Dedifferentiated amniotic fluid mesenchymal stem cell (primary cell): ENCODE results near the gene PKP4.
"Not testable (repeated sequence)": the region's sequence is repeated elsewhere in the genome, so short reads cannot be mapped to it uniquely, and the experiment has no call there.

Experiments
- DNase-seq: peaks from one replicate; pipeline ENCODE4 v3.0.0-alpha.2; 2016; ENCODE audit errors: extremely low spot score

Gene PKP4

GRCh38 chr2:158464426-158465281 is 7.9 kb downstream of the PKP4 start:
- DNase-seq: no peak

GRCh38 chr2:158467248-158467647 is 10.5 kb downstream of the PKP4 start:
- DNase-seq: no peak

GRCh38 chr2:158472829-158473228 is 16.1 kb downstream of the PKP4 start:
- not testable (repeated sequence) for DNase-seq

- not testable (repeated sequence) for DNase-seq
These were observed 16.5 kb downstream of the PKP4 start for GRCh38 chr2:158473300-158473699.

DNA sequence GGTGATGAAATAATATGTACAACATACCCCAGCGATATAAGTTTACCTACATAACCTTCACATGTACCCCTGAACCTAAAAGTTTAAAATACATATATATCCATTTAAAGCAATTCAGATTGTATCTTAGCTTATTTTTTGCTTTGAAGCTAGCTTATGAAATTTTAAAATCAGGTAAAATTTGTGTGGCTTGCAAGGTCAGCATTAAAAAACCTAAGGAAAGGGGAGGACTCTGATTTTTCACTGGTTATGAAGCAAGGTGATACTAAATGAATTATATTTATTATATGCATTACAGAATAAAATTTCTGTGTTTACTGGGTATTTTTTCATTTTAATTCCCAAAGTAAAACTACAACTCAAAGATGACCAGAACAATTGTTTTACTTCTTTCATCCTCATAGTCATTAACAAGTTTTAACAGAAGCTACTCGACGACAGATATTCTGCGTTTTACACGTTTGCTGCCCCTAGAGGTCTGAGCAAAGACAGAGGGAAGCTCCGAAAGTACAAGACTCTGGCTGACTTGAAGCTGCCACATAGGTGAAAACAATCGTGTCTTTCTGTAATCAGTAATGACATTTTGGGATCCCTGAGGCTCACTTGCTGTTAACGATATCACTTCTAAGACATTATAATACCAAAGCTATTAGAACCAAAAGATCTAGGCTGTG is 17.1 kb downstream of the PKP4 start:
- no peak for DNase-seq

- DNase-seq: not testable (repeated sequence)
These were observed 17.8 kb downstream of the PKP4 start for GRCh38 chr2:158474526-158475011.

- no peak for DNase-seq
These were observed 20.4 kb downstream of the PKP4 start for GRCh38 chr2:158477202-158477601.

GRCh38 chr2:158478237-158478636 is 21.5 kb downstream of the PKP4 start:
- no peak for DNase-seq

DNA sequence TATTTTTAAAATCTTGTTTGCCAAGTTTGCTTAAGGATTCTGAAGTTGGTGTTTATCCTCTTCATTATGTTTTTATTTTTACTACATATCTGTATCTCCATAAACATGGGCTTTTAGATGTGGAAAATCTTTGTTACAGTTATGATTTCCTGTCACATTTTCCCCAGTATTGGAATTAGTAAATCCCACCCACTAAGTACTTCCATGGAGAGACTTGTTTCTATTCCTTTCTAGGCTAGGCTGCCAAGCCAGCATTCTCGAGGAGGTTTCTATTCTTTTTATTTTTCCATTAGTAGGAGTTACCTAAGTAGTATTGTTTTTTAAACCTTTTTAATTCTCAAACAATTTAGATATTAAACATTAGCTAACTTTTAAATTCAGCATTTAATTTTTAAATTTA is 22.1 kb downstream of the PKP4 start:
- DNase-seq: no peak

DNA sequence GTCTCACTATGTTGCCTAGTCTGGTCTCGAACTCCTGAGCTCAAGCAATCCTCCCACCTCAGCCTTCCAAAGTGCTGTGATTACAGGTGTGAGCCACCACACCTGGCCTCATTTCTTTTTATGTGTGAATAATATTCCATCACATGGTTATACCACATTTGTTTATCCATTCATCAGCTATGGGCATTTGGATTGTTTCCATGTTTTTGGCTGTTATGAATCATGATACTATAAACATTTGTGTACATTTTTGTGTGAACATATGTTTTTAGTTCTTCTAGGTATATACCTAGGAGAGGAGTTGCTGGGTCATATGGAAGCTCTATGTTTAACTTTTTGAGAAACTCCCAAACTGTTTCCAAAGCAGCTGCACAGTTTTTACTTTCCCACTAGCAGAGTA is 24.4 kb downstream of the PKP4 start:
- DNase-seq: no peak

DNA sequence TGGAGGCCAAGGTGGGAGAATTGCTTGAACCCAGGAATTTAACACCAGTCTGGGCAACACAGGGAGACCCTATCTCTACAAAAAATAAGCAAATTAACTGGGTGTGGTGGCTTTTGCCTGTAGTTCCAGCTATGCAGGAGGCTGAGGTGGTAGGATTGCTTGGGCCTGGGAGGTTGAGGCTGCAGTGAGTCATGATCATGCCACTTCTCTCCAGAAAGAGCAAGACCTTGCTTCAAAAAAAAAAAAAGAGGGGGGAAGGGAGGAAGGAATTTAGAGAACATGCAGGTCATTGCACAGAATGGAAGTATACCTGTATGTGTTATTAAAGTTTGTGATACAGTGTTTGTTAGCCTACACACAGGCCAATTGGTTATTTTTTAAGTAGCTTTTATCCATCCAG is 25.8 kb downstream of the PKP4 start:
- DNase-seq: no peak

DNA sequence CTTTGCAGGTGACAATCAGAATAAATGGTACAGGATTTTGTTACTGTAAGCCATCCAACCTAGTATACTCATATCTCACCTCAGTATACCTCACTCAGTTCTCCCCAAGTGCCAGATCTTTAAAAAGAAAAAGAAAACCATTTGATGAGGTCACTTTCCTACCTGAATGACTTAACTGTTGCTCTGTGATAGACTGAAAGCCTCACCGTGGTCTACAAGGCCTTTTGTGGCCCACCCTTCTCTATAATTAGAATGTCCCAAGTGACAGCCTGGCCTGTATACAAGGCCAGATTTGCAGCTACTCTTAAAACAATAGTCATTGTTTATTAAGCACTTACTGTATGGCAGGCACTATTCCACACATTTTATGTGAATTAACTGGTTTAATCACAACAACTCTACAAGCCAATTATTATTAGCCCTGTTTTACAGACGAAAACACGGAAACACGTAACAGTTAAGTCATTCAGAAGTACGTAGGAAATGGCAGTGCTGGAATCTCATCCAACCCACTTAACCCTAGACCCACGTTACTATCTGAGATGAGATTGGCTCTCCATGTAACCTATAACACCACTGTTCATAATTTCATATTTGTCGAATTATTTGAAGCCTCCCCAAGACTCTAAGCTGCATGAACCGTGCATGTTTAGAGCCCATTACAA is 28.3 kb downstream of the PKP4 start:
- no peak for DNase-seq

DNA sequence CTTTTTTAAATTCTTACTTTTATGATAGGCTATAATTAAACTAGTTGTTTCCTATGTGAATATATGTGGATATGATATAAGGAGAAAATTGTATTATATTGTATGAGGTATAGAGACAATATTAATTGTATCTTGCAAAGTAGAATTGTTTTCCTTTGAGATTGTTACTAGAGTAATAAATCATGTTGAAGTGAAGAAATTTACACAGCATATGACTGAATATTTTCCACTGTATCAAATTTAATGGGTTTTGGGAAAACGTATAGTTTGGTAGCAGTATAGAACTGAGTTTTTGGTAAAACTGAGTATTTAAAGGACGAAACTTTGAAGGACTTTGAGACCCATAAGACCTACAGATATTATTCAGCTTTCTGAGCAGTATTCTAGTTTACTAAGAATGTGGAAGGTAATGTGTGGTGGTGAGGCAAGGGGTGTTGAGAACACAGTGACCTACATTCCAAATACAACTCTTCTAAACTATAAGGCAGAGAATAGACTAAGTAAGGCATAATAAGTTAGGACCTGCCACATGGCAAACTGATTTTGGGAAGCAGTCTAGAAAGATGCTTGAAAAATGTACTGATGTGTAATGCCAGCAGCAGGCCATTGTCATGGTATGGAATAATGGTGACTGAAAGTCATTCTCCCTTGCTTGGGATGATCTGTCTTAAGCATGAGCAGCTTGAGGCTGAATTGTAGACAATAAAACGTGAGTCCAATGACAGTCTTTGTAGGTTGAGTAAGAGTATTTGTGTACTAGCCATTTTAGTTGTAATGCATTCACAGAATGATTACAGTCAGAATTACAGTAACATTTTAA is 29.6 kb downstream of the PKP4 start:
- DNase-seq: no peak

DNA sequence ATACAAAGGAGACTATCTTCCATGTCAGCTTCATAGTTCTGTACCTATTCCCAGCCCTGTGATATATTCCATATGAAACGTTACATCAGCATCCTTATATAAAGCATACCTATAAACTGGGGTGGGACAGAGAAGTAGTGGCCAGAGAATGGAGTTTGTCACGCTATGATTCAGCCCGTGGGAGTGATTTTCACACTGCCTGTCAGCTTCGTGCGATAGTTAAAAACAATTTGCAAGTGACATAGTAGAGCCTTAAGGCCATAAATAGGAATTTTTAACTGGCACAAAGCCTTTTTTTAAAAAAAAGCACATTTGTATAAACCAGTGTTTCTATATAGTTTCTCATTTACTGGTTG is 30.2 kb downstream of the PKP4 start:
- no peak for DNase-seq

GRCh38 chr2:158487419-158487818 is 30.7 kb downstream of the PKP4 start:
- peak; percentile 69 for DNase-seq

DNA sequence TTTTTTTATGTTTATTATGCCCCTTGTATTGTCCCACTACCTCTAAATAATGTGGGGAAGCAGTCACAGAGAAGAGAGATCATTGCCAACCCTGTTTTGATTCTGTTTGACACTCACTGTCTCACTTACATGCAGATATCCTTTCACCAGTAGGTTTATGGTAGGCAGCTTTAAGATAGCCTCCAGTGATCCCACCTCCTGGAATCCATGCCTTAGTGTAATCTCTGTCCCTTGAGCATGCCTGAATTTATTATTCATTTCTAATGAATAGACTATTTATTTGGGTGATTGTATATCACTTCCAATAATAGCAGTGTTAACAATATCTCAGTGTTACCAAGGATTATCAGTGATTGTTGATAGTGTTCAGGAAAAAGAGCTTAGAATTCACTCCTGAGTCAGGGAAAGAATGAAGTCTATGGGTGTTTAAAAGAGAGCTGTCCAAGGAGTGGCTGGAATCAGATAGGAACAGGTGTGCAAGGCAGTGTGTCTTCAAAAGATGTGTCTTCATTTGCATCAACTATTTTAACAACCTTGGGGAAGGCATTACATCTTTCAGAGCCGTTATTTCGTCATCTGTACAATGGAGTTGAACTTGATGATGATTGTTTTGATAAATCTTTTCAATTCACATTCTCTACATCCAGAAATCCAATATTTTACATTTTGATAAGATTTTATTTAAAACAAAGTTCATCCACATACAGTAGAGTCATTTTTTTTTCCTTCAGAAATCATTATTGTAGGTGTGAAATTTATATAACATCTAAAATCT is 31.9 kb downstream of the PKP4 start:
- no peak for DNase-seq

DNA sequence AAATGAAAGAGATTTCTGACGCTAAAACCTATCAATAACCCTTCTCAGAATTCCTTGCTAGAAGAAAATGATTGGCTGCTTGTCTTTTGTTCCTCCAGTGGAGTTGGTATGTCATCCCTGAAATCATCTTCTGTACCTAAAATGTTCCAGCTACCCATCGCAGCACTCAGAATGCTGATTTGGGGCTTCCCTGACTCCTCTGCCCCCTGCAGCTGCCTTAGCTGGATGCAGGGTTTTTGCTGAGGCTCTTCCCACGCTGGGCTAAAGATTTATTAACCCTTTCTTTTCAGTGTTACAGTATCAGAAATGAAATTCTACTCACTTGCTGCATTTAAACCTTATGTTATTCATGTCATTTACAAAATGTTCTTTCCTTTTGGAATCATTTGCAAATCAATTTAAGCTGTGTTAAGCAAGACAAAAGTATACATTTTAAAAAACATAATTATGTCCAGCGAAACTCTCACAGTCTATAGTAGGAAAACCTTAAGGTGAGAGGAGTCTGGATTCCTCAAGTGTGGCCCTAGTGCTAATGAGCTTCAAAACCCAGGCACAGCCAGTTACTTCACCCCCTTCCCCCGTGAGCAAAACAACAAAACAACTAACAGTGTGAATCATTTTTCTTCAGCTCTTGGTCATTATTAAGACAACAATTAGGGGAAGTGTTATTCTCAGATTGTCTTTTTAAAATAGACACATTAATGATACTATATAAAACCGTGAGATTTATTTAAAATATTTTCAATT is 32.8 kb downstream of the PKP4 start:
- no peak for DNase-seq

DNA sequence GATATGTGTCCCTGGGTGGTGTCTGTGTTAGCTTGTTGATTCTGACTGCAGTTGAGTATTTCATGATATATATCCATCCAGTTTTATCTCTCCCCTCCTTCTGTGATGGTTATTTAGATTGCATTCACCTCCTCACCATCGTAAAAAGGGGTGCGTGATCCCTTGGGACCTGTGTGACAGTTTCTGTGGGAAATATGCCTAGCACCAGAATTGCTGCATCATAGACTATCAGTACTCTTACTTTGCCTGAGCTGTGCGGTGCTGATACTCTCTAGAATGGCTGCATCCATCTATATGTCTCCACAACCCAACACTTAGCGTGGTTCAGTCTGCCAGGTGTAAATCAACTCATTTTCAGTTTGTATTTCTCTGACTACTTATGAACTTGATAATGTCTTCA is 34.3 kb downstream of the PKP4 start:
- DNase-seq: no peak

GRCh38 chr2:158493458-158493857 is 36.7 kb downstream of the PKP4 start:
- no peak for DNase-seq

DNA sequence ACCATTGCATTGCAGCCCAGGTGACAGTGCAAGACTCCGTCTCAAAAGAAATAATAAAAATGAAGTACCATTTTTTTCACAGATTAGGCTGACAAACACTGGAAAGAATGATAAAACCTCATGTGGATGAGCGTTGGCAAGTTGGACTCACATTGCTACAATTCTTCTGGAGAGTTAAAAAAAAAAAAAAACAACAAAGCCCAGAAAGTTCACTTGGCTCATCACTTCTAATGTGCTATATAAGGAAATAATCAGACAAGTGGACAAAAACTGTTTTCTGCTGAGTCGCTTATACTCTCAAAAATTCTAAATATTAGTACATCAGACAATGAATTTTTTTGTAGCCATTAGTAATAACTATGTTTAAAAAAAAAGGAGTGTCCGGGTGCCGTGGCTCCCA is 38.4 kb downstream of the PKP4 start:
- peak; percentile 52 for DNase-seq
